Measurements from ENCODE around the gene VAV3.

DNA sequence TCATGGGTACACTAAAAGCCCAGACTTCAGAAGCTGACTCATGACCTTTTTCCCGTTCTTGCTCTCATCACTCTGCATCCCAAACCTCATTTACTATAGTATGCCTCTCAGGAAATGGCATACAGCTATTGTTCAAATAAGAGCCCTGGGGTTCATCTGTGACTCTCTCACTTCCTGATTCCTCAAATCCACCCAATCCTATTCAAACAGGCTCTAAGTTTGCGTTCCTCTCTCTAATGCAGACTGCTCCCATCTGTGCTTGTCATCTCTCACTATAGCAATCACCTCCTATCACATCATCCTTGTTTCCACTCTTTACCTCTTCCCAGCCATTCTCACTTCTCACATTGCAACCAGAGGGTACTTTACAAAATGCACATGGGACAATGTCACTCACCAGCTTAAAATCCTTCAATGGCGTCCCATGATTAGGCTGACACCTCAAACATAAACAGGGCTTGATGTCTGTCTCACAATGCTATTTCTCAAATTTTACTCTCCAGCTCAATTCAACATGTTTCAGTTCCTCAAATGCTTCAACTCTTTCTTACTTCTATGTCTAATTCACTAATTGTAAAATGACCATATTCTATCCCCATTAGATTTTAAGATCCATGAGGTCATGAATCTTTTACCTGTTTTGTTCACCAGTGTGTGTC lies 415.7 kb downstream of the VAV3 start:
- TF ChIP-seq CTCF (IDR thresholded peaks at IDR 0.05) (no peak), POLR2A (IDR thresholded peaks at IDR 0.05) (no peak)

All from adrenal gland (tissue), 5 donors.